ENCODE results near the gene INPP4A.

Gene INPP4A

GRCh38 chr2:98539056-98539735 lies 94.5 kb downstream of the INPP4A start:
- Histone ChIP-seq H3K9me3 (ENCODE audit: control insufficient read depth, insufficient read depth, low read depth, low read length) (no peaks in the 10 kb centered on the region), H3K27ac (ENCODE audit: extremely low read depth, low read depth, low read length) (no peak overlapping the region), H3K4me1 (ENCODE audit: control insufficient read depth, insufficient read depth, low read length) (no peaks in the 10 kb centered on the region), H3K36me3 (ENCODE audit: control insufficient read depth in 2 of 2, insufficient read depth in 1 of 2, low read length in 2 of 2) (peaks cover 6 to 62% of the 10 kb centered on the region in 2 experiments; a peak in 2 of 3 replicates), H3K4me3 (ENCODE audit: low read depth, low read length) (no peak overlapping the region)
- no peak for TF ChIP-seq SCRT1 (tag by site-specific recombination; IDR thresholded peaks at IDR 0.05; ENCODE audit: borderline replicate concordance)
- TF ChIP-seq ZNF114 (tag by site-specific recombination; IDR thresholded peaks at IDR 0.05) = no peak
- no peak for TF ChIP-seq MEIS1 (CRISPR knock-in tag; IDR thresholded peaks at IDR 0.05; ENCODE audit: borderline replicate concordance)
- no peak for TF ChIP-seq SALL2 (tag by site-specific recombination; IDR thresholded peaks at IDR 0.05; ENCODE audit: borderline replicate concordance)
- no peak for TF ChIP-seq ZSCAN4 (tag by site-specific recombination; IDR thresholded peaks at IDR 0.05)
- ChIA-PET POLR2A (no interaction called here), CTCF (no interaction called here)

- Histone ChIP-seq H3K4me3 (ENCODE audit: low read depth, low read length) (no peak overlapping the region), H3K27ac (ENCODE audit: extremely low read depth, low read depth, low read length) (no peak overlapping the region), H3K9me3 (ENCODE audit: control insufficient read depth, insufficient read depth, low read depth, low read length) (no peaks in the 10 kb centered on the region), H3K4me1 (ENCODE audit: control insufficient read depth, insufficient read depth, low read length) (no peaks in the 10 kb centered on the region), H3K36me3 (ENCODE audit: control insufficient read depth in 2 of 2, insufficient read depth in 1 of 2, low read length in 2 of 2) (peaks cover 11 to 75% of the 10 kb centered on the region in 2 experiments; a peak in 2 of 3 replicates)
- TF ChIP-seq ZNF26 (tag by site-specific recombination; IDR thresholded peaks at IDR 0.05) (no peak), MZF1 (tag by site-specific recombination; IDR thresholded peaks at IDR 0.05; ENCODE audit: borderline replicate concordance) (no peak), ZNF404 (tag by site-specific recombination; IDR thresholded peaks at IDR 0.05) (no peak), ZNF354C (tag by site-specific recombination; IDR thresholded peaks at IDR 0.05; ENCODE audit: borderline replicate concordance, low read depth) (no peak), ZNF624 (tag by site-specific recombination; IDR thresholded peaks at IDR 0.05) (no peak), ZBTB10 (tag by site-specific recombination; IDR thresholded peaks at IDR 0.05) (no peak), ZNF214 (tag by site-specific recombination; IDR thresholded peaks at IDR 0.05; ENCODE audit: borderline replicate concordance) (no peak), ZNF776 (tag by site-specific recombination; IDR thresholded peaks at IDR 0.05; ENCODE audit: borderline replicate concordance) (no peak), ZNF138 (tag by site-specific recombination; IDR thresholded peaks at IDR 0.05; ENCODE audit: borderline replicate concordance) (no peak), ZFP41 (tag by site-specific recombination; IDR thresholded peaks at IDR 0.05; ENCODE audit: borderline replicate concordance) (no peak), ZNF221 (tag by site-specific recombination; IDR thresholded peaks at IDR 0.05; ENCODE audit: borderline replicate concordance) (no peak), ZNF239 (tag by site-specific recombination; IDR thresholded peaks at IDR 0.05) (no peak), ZNF311 (tag by site-specific recombination; IDR thresholded peaks at IDR 0.05; ENCODE audit: borderline replicate concordance) (no peak), KLF17 (tag by site-specific recombination; IDR thresholded peaks at IDR 0.05) (no peak)
- ChIA-PET POLR2A (interaction anchor here (0.6 kb wide), 1 partner anchor 696 kb away, joined by 3 read pairs; no protein-coding TSS in a partner anchor), CTCF (no interaction called here)
These were observed 95.9 kb downstream of the INPP4A start for GRCh38 chr2:98540536-98540935.

All from HEK293 (cell line).